GM12872 (cell line): ENCODE results near the gene IL22RA1.

Experiments
- CTCF ChIP-seq: IDR thresholded peaks from 3 replicates; pipeline ENCODE4 v1.5.1; 2011; ENCODE audit warnings: low read depth, mild to moderate bottlenecking, low read length, moderate library complexity; ENCODE audit not compliant: insufficient read depth

Gene IL22RA1

GRCh38 chr1:24124980-24125379 lies 18.0 kb downstream of the IL22RA1 start:
- TF ChIP-seq CTCF, result no peak

GRCh38 chr1:24123611-24124010 lies 19.3 kb downstream of the IL22RA1 start:
- no peak for TF ChIP-seq CTCF

- no peak for TF ChIP-seq CTCF
These were observed 20.2 kb downstream of the IL22RA1 start for GRCh38 chr1:24122776-24123175.

- no peak for TF ChIP-seq CTCF
These were observed 21.5 kb downstream of the IL22RA1 start for GRCh38 chr1:24121406-24121805.

GRCh38 chr1:24120965-24121364 lies 22.0 kb downstream of the IL22RA1 start:
- TF ChIP-seq CTCF, result no peak

GRCh38 chr1:24119859-24120756 lies 22.8 kb downstream of the IL22RA1 start:
- no peak for TF ChIP-seq CTCF

GRCh38 chr1:24119489-24119858 lies 23.5 kb downstream of the IL22RA1 start:
- no peak for TF ChIP-seq CTCF
